NCI-H187 (cell line): ENCODE measurements around the gene GNB1L.

Source experiments
- DNase-seq, 2 experiments: peaks; one replicate each; lab custom pipeline; 2025; lab: John Stamatoyannopoulos, UW

Gene GNB1L

GRCh38 chr22:19875531-19876313 is 21.0 kb upstream of the GNB1L start:
- no peak for DNase-seq

- no peak for DNase-seq
These were observed 20.4 kb upstream of the GNB1L start for GRCh38 chr22:19875061-19875530.

GRCh38 chr22:19874307-19875060 is 19.8 kb upstream of the GNB1L start:
- DNase-seq = peak; percentile 45 to 83

GRCh38 chr22:19873960-19874306 is 19.3 kb upstream of the GNB1L start:
- DNase-seq = no peak

GRCh38 chr22:19873138-19873959 is 18.7 kb upstream of the GNB1L start:
- no peak for DNase-seq

- no peak for DNase-seq
These were observed 18.1 kb upstream of the GNB1L start for GRCh38 chr22:19872779-19873137.

GRCh38 chr22:19871845-19872778 is 17.4 kb upstream of the GNB1L start:
- no peak for DNase-seq

- DNase-seq = no peak
These were observed 16.6 kb upstream of the GNB1L start for GRCh38 chr22:19871023-19871844.

GRCh38 chr22:19870153-19871022 is 15.7 kb upstream of the GNB1L start:
- DNase-seq = no peak

- no peak for DNase-seq
These were observed 15.0 kb upstream of the GNB1L start for GRCh38 chr22:19869497-19870152.

- DNase-seq = no peak
These were observed 14.2 kb upstream of the GNB1L start for GRCh38 chr22:19868773-19869471.

GRCh38 chr22:19868333-19868732 is 13.7 kb upstream of the GNB1L start:
- DNase-seq = no peak

- DNase-seq = no peak
These were observed 12.9 kb upstream of the GNB1L start for GRCh38 chr22:19867617-19868016.

GRCh38 chr22:19866665-19867009 is 12.0 kb upstream of the GNB1L start:
- no peak for DNase-seq

- DNase-seq = no peak
These were observed 10.6 kb upstream of the GNB1L start for GRCh38 chr22:19865141-19865829.

- DNase-seq = no peak
These were observed 9.9 kb upstream of the GNB1L start for GRCh38 chr22:19864538-19865106.

GRCh38 chr22:19863571-19863970 is 8.9 kb upstream of the GNB1L start:
- no peak for DNase-seq
